HG03439 (cell line): ENCODE measurements around the gene TPP2.
A peak's percentile ranks its signal among the peaks of the same experiment; 100 is the strongest.

ENCODE experiments used
- ATAC-seq: cut with Tn5 transposase; IDR thresholded peaks from one replicate; pipeline ENCODE4 v1.9.1; 2021; ENCODE audit warnings: mild to moderate bottlenecking, moderate library complexity; ENCODE audit not compliant: unreplicated experiment

The TPP2 gene

DNA sequence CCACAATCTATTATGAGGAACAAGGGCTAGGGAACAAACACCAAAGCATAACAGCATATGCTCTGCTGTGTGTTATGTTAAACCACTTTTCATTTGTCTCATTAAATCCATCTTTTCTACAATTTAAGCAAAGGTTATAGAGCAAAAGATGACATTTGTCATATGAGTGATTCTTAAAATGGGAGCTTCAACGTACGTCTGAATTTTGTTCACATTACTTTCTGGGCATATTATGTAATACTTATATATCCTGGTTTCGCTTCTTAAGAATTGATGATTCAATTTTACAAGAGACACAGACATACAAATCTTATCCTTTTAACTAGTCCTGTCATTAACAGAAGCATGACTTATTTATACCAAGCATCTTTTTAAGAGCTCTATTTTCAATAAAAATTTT lies 3.3 kb upstream of the TPP2 start:
- no peak for ATAC-seq

DNA sequence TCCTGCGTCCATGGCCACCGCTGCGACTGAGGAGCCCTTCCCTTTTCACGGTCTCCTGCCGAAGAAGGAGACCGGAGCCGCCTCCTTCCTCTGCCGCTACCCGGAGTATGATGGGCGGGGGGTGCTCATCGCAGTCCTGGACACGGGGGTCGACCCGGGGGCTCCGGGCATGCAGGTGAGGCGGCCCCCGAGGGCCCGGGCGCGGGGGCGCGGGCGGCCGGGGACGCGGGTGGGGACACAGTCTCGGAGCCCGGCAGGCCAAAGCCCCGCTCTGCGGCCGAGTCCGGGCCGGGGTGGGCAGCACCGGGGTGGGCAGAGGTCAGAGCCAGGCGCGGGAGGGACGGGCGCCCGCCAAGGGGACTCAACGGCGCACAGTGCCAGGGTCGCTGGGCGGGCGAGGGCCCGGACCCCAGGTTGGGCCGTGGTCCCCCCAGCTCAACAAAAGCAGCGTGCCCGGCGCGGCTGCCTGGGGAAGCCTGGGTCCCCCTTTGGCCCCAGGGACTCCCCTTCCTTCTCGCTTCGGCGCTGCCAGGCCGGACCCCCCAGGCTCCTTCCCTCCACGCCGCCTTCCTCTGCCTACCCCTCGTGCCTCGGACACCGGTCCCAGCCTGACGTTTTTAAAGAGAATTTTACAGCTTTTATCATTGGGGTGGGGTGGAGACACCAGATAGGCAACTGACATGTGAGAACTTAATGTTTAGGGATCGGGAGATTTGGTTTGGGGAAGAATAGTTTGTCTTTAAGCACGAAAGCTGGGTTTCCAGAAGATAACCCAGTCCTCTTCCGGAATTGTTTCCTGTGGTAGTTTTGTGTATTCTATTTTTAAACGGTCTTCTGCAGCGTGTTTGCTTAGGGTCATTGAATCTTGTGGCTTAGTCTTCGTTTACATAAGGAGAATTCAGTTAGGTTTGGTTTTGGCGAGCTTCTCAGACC lies 509 bp downstream of the TPP2 start:
- peak; percentile 12 for ATAC-seq

- no peak for ATAC-seq
These were observed 1.3 kb downstream of the TPP2 start for GRCh38 chr13:102598061-102598460.

DNA sequence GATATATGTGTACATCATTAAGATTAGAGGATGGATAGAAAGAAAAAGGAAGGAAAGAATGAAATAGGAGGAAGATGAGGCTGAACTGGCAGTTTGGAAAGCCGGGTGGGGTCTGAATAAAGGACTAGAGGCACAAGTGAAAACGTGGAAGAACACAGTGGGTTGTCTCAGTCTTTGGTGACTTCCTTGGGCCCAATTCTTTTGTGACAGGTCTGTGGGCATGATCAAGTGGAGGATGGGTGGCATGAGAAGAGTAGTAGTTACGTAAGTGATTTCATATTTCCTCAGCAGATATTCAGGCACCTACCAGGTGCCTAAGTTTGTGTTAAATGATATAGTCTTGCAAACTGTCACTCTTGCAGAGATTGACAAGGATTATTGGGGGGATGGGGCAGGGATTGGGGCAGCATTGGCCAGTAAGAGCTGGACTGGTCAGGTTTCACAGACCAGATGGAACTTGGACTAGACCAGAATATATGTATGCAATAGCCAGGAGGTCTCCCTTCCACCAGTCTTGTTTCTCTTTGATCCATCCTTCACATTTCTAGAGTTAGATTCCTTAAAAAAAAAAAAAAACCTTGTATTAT lies 2.7 kb downstream of the TPP2 start:
- no peak for ATAC-seq

GRCh38 chr13:102606537-102607309 lies 9.9 kb downstream of the TPP2 start:
- ATAC-seq = no peak

DNA sequence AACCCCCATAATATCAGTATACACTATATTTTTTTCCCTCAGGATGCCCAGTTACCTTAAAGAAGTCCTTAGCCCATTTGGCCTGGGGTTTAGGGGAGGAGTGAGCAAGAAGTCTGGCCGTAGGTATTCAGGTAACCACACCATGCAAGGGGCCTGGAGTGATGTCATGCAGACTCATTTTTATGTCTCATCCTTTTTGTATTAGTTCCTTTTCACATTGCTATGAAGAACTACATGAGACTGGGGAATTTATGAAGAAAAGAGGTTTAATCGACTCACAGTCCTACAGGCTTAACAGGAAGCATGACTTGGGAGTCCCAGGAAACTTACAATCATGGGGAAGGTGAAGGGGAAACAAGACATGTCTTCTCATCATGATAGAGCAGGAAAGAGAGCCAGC lies 12.2 kb downstream of the TPP2 start:
- no peak for ATAC-seq

- ATAC-seq = no peak
These were observed 12.9 kb downstream of the TPP2 start for GRCh38 chr13:102609696-102610095.

- ATAC-seq = no peak
These were observed 13.6 kb downstream of the TPP2 start for GRCh38 chr13:102610296-102610895.

DNA sequence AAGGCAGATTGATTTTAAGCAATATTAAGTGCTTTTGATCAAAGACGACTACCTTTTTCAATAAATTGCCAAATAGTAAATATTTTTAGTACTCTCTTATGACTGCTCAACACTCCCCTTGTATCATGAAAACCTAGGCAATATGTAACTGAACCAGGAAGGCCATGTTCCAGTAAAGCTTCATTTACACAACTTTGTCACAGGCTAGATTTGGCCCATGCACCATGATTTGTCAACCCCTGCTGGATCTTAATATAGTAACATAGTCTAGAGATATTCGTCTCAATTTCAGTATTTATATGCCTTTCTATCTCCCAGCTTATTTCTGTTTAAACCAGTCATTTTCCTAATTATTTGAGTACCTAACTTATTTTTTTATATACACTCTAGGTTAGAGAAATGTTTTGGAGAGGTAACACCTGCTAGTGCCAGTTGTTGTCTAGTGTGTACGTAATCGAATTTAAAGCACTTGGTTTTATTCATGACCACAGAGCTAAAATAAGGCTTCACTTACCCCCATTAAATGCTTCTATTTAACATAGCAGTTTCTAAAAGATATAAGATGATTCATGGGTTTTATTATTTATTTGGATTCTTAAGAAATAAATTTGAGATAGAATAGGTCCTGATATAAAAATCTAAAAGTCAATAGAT lies 21.0 kb downstream of the TPP2 start:
- no peak for ATAC-seq

GRCh38 chr13:102620516-102620915 lies 23.7 kb downstream of the TPP2 start:
- no peak for ATAC-seq

DNA sequence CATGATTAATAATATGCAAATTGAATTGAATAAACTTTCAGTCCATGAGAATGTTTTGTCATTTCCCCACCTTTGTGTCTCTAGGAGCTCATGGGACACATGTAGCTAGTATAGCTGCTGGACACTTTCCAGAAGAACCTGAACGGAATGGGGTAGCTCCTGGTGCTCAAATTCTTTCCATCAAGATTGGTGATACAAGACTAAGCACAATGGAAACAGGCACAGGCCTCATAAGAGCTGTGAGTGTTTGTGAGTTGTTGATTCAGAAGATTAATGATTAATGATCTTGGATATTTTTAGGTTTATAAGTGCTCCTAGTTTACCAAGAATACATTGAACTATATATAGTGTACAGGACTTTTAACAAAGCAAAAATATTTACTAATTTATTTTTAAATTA lies 30.1 kb downstream of the TPP2 start:
- no peak for ATAC-seq

- ATAC-seq = no peak
These were observed 31.8 kb downstream of the TPP2 start for GRCh38 chr13:102628559-102628958.

- ATAC-seq = no peak
These were observed 34.4 kb downstream of the TPP2 start for GRCh38 chr13:102631198-102631597.

DNA sequence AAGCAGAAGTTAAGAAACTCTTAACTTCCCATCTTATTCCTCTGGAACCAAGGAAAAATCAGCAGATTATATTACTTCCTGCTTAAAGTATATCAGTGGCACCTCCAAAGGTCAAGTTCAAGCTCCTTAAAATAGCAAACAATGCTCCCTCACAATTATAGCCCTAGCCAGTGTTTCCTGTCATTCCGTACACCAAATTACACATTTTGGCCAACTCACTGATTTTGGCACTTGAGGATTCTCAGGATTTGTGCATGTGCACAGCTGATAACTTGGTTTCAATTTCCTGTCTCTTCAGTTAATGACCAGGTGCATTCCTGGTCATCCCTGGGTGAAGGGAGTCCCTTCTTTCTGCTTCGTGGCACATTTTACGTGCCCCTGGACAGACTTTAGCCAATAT lies 42.0 kb downstream of the TPP2 start:
- ATAC-seq = no peak

GRCh38 chr13:102642029-102642428 lies 45.2 kb downstream of the TPP2 start:
- ATAC-seq = no peak

DNA sequence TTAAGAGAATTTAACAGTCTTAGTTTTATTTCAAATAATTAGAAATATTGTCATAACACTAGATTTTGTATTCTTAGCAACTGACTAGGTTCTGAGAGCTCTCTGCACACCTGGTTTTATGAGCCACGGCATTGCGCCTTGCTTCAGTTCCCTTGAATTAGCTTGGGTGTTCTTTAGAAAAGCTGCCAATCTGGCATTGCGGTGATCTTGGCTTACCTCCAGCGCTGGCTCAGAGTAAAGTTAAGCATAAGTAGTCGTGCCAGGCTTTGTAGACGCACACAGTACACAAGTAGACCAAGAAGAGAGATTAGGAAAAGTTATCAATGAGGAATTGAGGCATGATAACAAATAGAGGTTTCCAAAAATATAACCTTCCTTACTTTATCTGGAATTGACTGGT lies 45.7 kb downstream of the TPP2 start:
- ATAC-seq = no peak

DNA sequence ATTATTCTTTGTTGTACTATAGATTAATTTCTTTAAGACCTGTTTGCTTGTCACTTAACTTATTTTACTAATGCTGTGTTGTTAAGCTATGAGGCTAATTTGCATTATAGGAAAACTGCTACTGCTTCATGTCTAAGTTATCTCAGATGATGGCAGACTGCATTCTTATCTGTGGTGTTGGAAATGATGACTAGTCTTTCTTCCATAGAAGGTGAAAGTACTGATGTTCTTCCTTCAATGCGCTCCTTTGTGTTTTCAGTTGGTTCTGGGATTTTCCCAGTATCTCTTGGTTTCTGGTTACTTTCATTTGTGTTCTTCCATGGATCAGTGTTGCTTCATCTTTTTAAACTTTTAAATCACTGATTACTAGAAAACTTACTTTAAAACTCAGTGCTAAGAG lies 46.9 kb downstream of the TPP2 start:
- no peak for ATAC-seq

GRCh38 chr13:102645701-102646100 lies 48.9 kb downstream of the TPP2 start:
- ATAC-seq = no peak

DNA sequence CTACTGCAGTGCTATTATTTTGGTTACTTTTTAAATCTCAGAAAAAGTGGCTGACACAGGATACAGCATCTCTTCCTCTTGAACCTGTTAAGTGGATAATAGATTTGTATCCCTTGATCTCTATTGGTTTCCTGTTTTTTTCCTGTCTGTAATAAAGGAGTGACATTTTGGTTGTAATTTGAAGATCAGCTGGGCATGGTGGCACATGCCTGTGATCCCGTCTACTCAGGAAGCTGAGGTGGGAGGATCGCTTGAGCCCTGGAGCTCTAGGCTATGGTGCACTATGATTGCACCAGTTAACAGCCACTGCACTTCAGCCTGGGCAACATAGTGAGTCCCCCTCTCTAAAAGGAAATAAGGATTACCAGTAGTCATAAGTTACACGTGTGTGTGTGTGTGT lies 51.3 kb downstream of the TPP2 start:
- ATAC-seq = no peak

- no peak for ATAC-seq
These were observed 53.7 kb downstream of the TPP2 start for GRCh38 chr13:102650444-102650843.

- ATAC-seq = no peak
These were observed 54.6 kb downstream of the TPP2 start for GRCh38 chr13:102651392-102651791.
